Measurements from ENCODE around the gene ELMO1. TPM values are rescaled to one million over a fixed set of nuclear protein-coding genes. Genes with fewer than 3 reads are reported as not detected.

The ELMO1 gene
- total RNA-seq, 1 experiment from 2014 or later, result 1.1 TPM

- Histone ChIP-seq H3K4me2 (ENCODE audit: low read length) (no peak overlapping the region), H3K79me2 (ENCODE audit: insufficient read depth, low read length) (no peaks in the 10 kb centered on the region), H3K4me3 (replicated peaks in 1 of 2; ENCODE audit: low read depth in 1 of 2, low read length in 2 of 2) (no peak overlapping the region), H3K9me3 (ENCODE audit: control insufficient read depth in 1 of 2, insufficient read depth in 1 of 2, low read depth in 1 of 2, low read length in 2 of 2) (peaks cover 0 to 9% of the 10 kb centered on the region in 2 experiments; a peak in 1 of 4 replicates), H3K27me3 (ENCODE audit: insufficient read depth, low read length) (no peaks in the 10 kb centered on the region; the same call in 1 of the 2 replicates), H3K36me3 (ENCODE audit: control insufficient read depth in 1 of 2, insufficient read depth in 2 of 2, low read length in 2 of 2) (no peaks in the 10 kb centered on the region), H3K9me2 (ENCODE audit: insufficient read depth) (no peaks in the 10 kb centered on the region), H4K20me1 (ENCODE audit: insufficient read depth) (no peaks in the 10 kb centered on the region), H3K9ac (ENCODE audit: low read length) (no peak overlapping the region), H2AFZ (ENCODE audit: low read depth, low read length, poor library complexity, severe bottlenecking) (no peak overlapping the region), H3K27ac (ENCODE audit: low read depth, low read length) (no peak overlapping the region), H3K4me1 (ENCODE audit: control insufficient read depth in 1 of 2, insufficient read depth in 2 of 2, low read length in 2 of 2) (no peaks in the 10 kb centered on the region)
- ChIA-PET CTCF (no interaction called here), RAD21 (ENCODE audit: low non-redundant PET in 1 of 2, low total read pairs in 2 of 2, uncharacterized antibody in 2 of 2, unreplicated experiment in 2 of 2) (no interaction called here), POLR2A (no interaction called here)
- intact Hi-C loops (cut with micrococcal nuclease), result no loop called here
- ATAC-seq (no peak), DNase-seq (ENCODE audit: low read depth, low spot score) (no peak)
- TF ChIP-seq YY1 (IDR thresholded peaks at IDR 0.05; ENCODE audit: extremely low read depth, insufficient replicate concordance, low read depth, low read length) (no peak), RAD21 (IDR thresholded peaks at IDR 0.05; ENCODE audit: low read depth) (no peak), CEBPB (IDR thresholded peaks at IDR 0.05; ENCODE audit: low read depth) (no peak), EZH2phosphoT487 (IDR thresholded peaks at IDR 0.05; ENCODE audit: borderline replicate concordance) (no peak), ELF1 (IDR thresholded peaks at IDR 0.05; ENCODE audit: borderline replicate concordance, low read depth) (no peak), SIN3A (IDR thresholded peaks at IDR 0.05; ENCODE audit: low read depth) (no peak), EZH2 (IDR thresholded peaks at IDR 0.05) (no peak), JUND (IDR thresholded peaks at IDR 0.05) (no peak), POLR2AphosphoS5 (IDR thresholded peaks at IDR 0.05; ENCODE audit: low read depth, low read length) (no peak), POLR2A (IDR thresholded peaks at IDR 0.05; ENCODE audit: borderline replicate concordance, extremely low read depth, insufficient read depth, insufficient read length) (no peak), REST (IDR thresholded peaks at IDR 0.05; ENCODE audit: low read depth) (no peak), SP1 (IDR thresholded peaks at IDR 0.05; ENCODE audit: low read depth) (no peak)
- TF ChIP-seq, protein P1, sequence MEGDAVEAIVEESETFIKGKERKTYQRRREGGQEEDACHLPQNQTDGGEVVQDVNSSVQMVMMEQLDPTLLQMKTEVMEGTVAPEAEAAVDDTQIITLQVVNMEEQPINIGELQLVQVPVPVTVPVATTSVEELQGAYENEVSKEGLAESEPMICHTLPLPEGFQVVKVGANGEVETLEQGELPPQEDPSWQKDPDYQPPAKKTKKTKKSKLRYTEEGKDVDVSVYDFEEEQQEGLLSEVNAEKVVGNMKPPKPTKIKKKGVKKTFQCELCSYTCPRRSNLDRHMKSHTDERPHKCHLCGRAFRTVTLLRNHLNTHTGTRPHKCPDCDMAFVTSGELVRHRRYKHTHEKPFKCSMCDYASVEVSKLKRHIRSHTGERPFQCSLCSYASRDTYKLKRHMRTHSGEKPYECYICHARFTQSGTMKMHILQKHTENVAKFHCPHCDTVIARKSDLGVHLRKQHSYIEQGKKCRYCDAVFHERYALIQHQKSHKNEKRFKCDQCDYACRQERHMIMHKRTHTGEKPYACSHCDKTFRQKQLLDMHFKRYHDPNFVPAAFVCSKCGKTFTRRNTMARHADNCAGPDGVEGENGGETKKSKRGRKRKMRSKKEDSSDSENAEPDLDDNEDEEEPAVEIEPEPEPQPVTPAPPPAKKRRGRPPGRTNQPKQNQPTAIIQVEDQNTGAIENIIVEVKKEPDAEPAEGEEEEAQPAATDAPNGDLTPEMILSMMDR (IDR thresholded peaks at IDR 0.05 in 2 of 3, conservative IDR thresholded peaks at IDR 0.05 in 1 of 3; ENCODE audit: borderline replicate concordance in 1 of 3, insufficient read depth in 1 of 3, low read depth in 2 of 3, low read length in 2 of 3), result no peak
- TF ChIP-seq, protein P2, sequence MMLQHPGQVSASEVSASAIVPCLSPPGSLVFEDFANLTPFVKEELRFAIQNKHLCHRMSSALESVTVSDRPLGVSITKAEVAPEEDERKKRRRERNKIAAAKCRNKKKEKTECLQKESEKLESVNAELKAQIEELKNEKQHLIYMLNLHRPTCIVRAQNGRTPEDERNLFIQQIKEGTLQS (IDR thresholded peaks at IDR 0.05), result no peak
- BruUV-seq (replicated peaks), result no TSS peak
Measured at GRCh38 chr7:36942025-36942424, 506.6 kb downstream of the ELMO1 start.
